Mesenchymal stem cell (in vitro differentiated cells and primary cell): ENCODE results near the gene HAX1. TPM values are rescaled to one million over a fixed set of nuclear protein-coding genes. Genes with fewer than 3 reads are reported as not detected.

Experiments
- DNase-seq: peaks from one replicate; pipeline ENCODE4 v3.0.0-alpha.2; 2013
- H2AFZ ChIP-seq: one replicate; pipeline ENCODE4 v1.6.1; 2013; ENCODE audit warnings: low read depth, mild to moderate bottlenecking, control low read depth, inconsistent platforms, low read length, moderate library complexity
- H2AK5ac ChIP-seq: 2 replicates; pipeline ENCODE4 v1.6.1; 2013; ENCODE audit warnings: low read length, moderate library complexity, mild to moderate bottlenecking, inconsistent platforms; ENCODE audit not compliant: severe bottlenecking
- H2BK120ac ChIP-seq: one replicate; pipeline ENCODE4 v1.6.1; 2013; ENCODE audit warnings: low read depth, mild to moderate bottlenecking, inconsistent platforms, low read length, moderate library complexity
- H2BK12ac ChIP-seq, 2 experiments: one replicate each; pipeline ENCODE4 v1.6.1; 2013; ENCODE audit warnings: inconsistent platforms in 2 of 2, low read length in 2 of 2, mild to moderate bottlenecking in 2 of 2, moderate library complexity in 2 of 2, control low read depth in 1 of 2
- H2BK15ac ChIP-seq: one replicate; pipeline ENCODE4 v1.6.1; 2013; ENCODE audit warnings: mild to moderate bottlenecking, low read depth, inconsistent platforms; ENCODE audit not compliant: poor library complexity, severe bottlenecking
- H2BK5ac ChIP-seq: 2 replicates; pipeline ENCODE4 v1.6.1; 2013; ENCODE audit warnings: low read depth, mild to moderate bottlenecking, low read length, control low read depth, inconsistent platforms; ENCODE audit not compliant: poor library complexity, severe bottlenecking
- H3K14ac ChIP-seq, 2 experiments: one replicate each; pipeline ENCODE4 v1.6.1; 2013; ENCODE audit warnings: inconsistent platforms in 2 of 2, low read length in 2 of 2, control low read depth in 1 of 2, mild to moderate bottlenecking in 1 of 2, moderate library complexity in 1 of 2
- H3K18ac ChIP-seq, 2 experiments: one replicate each; pipeline ENCODE4 v1.6.1; 2013; ENCODE audit warnings: inconsistent platforms in 2 of 2, low read length in 2 of 2, control low read depth in 1 of 2, low read depth in 1 of 2, mild to moderate bottlenecking in 1 of 2
- H3K23ac ChIP-seq, 2 experiments: one replicate each; pipeline ENCODE4 v1.6.1; 2013; ENCODE audit warnings: inconsistent platforms in 2 of 2, low read length in 2 of 2, mild to moderate bottlenecking in 2 of 2, moderate library complexity in 2 of 2, control low read depth in 1 of 2
- H3K27ac ChIP-seq: 2 replicates; pipeline ENCODE4 v1.5.1; 2013; ENCODE audit warnings: mild to moderate bottlenecking, moderate library complexity, low read length, control low read depth, inconsistent platforms; ENCODE audit not compliant: poor library complexity, severe bottlenecking
- H3K27me3 ChIP-seq, 2 experiments: 2 replicates each; pipeline versions ENCODE4 v1.6.1 to v1.7.0; 2013; ENCODE audit warnings: low read length in 2 of 2, mild to moderate bottlenecking in 2 of 2, moderate library complexity in 2 of 2, control low read depth in 1 of 2, inconsistent platforms in 1 of 2; ENCODE audit not compliant: control insufficient read depth in 1 of 2, insufficient read depth in 1 of 2
- H3K36me3 ChIP-seq, 2 experiments: 2 replicates each; pipeline versions ENCODE4 v1.6.1 to v1.7.0; 2013; ENCODE audit warnings: low read length in 2 of 2, control low read depth in 1 of 2, inconsistent platforms in 1 of 2, low read depth in 1 of 2, mild to moderate bottlenecking in 1 of 2; ENCODE audit not compliant: insufficient read depth in 2 of 2, control insufficient read depth in 1 of 2
- H3K4ac ChIP-seq, 2 experiments: one replicate each; pipeline ENCODE4 v1.6.1; 2013; ENCODE audit warnings: inconsistent platforms in 2 of 2, low read length in 2 of 2, mild to moderate bottlenecking in 2 of 2, moderate library complexity in 2 of 2, control low read depth in 1 of 2, low read depth in 1 of 2
- H3K4me1 ChIP-seq: 2 replicates; pipeline ENCODE4 v1.6.1; 2013; ENCODE audit warnings: low read depth, low read length, control low read depth; ENCODE audit not compliant: control insufficient read depth, insufficient read depth
- H3K4me2 ChIP-seq: 2 replicates; pipeline ENCODE4 v1.6.1; 2013; ENCODE audit warnings: low read length, mild to moderate bottlenecking, inconsistent platforms; ENCODE audit not compliant: poor library complexity, severe bottlenecking
- H3K4me3 ChIP-seq, 2 experiments: 2 replicates each; pipeline versions ENCODE4 v1.5.1 to v1.7.0; 2013; ENCODE audit warnings: low read length in 2 of 2, mild to moderate bottlenecking in 2 of 2, control low read depth in 1 of 2, low read depth in 1 of 2; ENCODE audit not compliant: insufficient read depth in 1 of 2
- H3K79me1 ChIP-seq: replicated peaks from 2 replicates; pipeline ENCODE4 v1.6.1; 2013; ENCODE audit warnings: mild to moderate bottlenecking, control low read depth, low read length, inconsistent platforms; ENCODE audit not compliant: poor library complexity, severe bottlenecking
- H3K9ac ChIP-seq: 2 replicates; pipeline ENCODE4 v1.7.0; 2013; ENCODE audit warnings: mild to moderate bottlenecking, low read length, moderate library complexity
- H3K9me3 ChIP-seq: 2 replicates; pipeline ENCODE4 v1.7.0; 2013; ENCODE audit warnings: mild to moderate bottlenecking, low read length; ENCODE audit not compliant: control insufficient read depth
- H4K8ac ChIP-seq: one replicate; pipeline ENCODE4 v1.6.1; 2013; ENCODE audit warnings: inconsistent platforms, mild to moderate bottlenecking, low read length, moderate library complexity
- H4K91ac ChIP-seq: one replicate; pipeline ENCODE4 v1.6.1; 2013; ENCODE audit warnings: mild to moderate bottlenecking, low read length, inconsistent platforms
- WGBS: methylation state at CpG from one replicate; pipeline ENCODE4 v1.1.7; 2013; ENCODE audit warnings: mixed read lengths; 5-methylcytosine and 5-hydroxymethylcytosine counted together
- polyA plus RNA-seq, 2 experiments: library from polyadenylated mRNA; stranded (reverse); fragments of 200-250 nt; gene quantifications; one replicate each; pipeline ENCODE4 v1.2.3, GENCODE V29; 2013

HAX1 gene
- polyA plus RNA-seq (2013, experiment 1 of 2): 83.7 TPM
- polyA plus RNA-seq (2013, experiment 2 of 2): 81.9 TPM

DNA sequence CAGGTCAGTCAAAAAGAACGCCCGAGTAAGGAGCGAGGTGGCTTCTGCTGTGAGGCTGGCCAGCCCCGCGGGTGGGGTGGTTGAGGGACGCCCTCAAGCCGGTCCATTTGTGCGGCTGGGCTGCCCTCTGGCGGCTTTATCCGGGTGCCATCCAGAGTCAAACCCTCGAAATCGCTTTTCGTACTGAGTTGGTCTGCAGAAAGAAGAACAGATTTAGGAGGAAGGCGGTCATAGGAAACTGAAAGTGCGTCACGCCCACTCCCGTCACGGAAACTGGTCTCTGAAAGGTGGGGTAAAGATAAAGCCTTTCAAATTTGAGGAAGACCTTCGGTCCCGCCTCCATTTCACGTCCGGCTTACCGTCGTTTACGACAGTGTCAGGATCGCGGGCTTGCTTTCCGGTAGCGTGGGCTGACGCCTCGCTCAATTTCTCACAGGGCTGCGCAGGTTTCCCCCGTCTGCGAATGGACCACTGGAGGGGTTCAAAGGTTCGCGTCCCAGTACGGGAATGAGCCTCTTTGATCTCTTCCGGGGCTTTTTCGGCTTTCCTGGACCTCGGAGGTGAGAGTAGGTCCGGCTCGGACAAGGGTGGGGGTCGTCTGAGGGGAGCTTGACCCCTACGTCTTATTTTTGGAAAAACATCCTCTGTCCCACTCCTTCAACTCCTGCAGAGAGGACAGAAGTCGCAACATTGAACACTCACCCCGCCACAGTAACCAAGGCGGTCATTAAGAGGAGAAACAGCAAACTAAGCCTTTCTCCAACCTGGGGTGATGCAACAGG lies at the start of gene HAX1:
TSS of gene HAX1 (plus strand) at position 413 of the 782 bp plus-strand sequence. CDS start at position 508, 95 bp downstream.
- peak within 1 kb of the TSS; percentile 6 for H2AK5ac ChIP-seq
- no peak within 1 kb of the TSS for H2BK5ac ChIP-seq
- no peak within 1 kb of the TSS for H2BK12ac ChIP-seq
- H3K9me3 ChIP-seq: no peaks in the 10 kb centered on the region
- peaks cover 22% of the 10 kb centered on the region for H3K79me1 ChIP-seq
- H4K91ac ChIP-seq: no peak within 1 kb of the TSS
- no peak within 1 kb of the TSS for H2BK15ac ChIP-seq
- peak within 1 kb of the TSS; percentile 85 for H3K27ac ChIP-seq
- peaks cover 31 to 59% of the 10 kb centered on the region in 2 experiments for H3K36me3 ChIP-seq
- peak within 1 kb of the TSS in 1 of 2 experiments; percentile 66 for H3K18ac ChIP-seq
- peak within 1 kb of the TSS in 1 of 2 experiments; percentile 29 for H3K23ac ChIP-seq
- H3K27me3 ChIP-seq: no peaks in the 10 kb centered on the region
- H3K4ac ChIP-seq: peak within 1 kb of the TSS; percentile 14 to 83
- peak within 1 kb of the TSS; percentile 100 for H3K9ac ChIP-seq
- peak within 1 kb of the TSS; percentile 58 for H2BK120ac ChIP-seq
- peak within 1 kb of the TSS in 1 of 2 experiments; percentile 3 for H3K14ac ChIP-seq
- DNase-seq: peak; percentile 97
- H3K4me3 ChIP-seq: peak within 1 kb of the TSS; percentile 78 to 94
- peak within 1 kb of the TSS; percentile 81 for H4K8ac ChIP-seq
- peaks cover 4% of the 10 kb centered on the region for H3K4me1 ChIP-seq
- H2AFZ ChIP-seq: peak within 1 kb of the TSS; percentile 78
- under 1% methylated on average over 33 of the region's 47 CpGs for WGBS
- peak within 1 kb of the TSS; percentile 85 for H3K4me2 ChIP-seq

DNA sequence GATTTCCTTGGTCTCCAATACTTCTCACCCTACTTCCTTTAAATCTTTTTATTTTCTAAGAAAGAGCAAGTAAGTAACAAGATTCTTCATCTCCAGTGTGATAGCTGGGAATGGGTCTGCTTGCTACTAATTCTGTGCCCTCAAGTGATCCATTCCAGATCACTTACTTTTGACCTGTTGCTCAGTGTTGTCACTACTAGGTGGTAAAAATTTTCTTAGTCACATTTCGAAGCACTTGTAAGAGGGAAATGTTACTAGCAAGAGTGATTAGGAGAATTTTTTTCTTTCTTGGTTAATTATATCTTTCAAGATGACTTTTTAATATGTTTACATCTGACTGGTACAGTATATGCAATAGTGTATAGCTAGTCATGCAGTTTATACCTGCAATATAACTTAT lies 49.5 kb upstream of the HAX1 start:
- Histone ChIP-seq H3K4ac (no peak overlapping the region), H2AFZ (no peak overlapping the region), H3K18ac (no peak overlapping the region), H2BK15ac (no peak overlapping the region), H3K27me3 (no peaks in the 10 kb centered on the region), H2BK5ac (no peak overlapping the region), H3K9ac (peak overlapping the region; percentile 100), H3K27ac (no peak overlapping the region), H3K9me3 (no peaks in the 10 kb centered on the region), H4K8ac (no peak overlapping the region), H2BK12ac (no peak overlapping the region), H3K79me1 (no peaks in the 10 kb centered on the region), H3K4me1 (peaks cover 2% of the 10 kb centered on the region), H4K91ac (no peak overlapping the region), H3K36me3 (peaks cover 10 to 51% of the 10 kb centered on the region in 2 experiments), H3K14ac (no peak overlapping the region), H2BK120ac (no peak overlapping the region), H2AK5ac (no peak overlapping the region), H3K23ac (no peak overlapping the region), H3K4me2 (no peak overlapping the region), H3K4me3 (peak overlapping the region in 1 of 2 experiments; percentile 97)
- WGBS: no CpG with 5 or more reads among the region's 1 CpG
- DNase-seq: peak; percentile 22

DNA sequence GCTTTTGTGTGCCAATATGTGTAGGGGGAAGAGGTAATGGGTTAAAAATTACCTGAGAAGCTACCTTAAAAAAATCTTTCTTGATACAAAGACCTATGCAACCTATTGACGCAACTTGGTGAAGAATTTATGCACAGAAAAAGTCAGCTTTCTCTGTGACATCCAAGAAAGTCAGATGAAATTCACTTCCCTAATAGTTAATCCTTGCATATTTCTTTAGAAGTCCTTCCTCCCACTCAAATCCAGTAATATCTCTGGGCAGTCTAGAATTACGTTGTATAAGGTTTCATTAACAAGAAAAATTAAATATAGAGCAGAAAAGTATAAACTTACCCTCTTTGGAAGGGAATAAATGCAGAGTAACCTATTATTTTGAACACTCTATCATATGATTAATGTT lies 48.8 kb upstream of the HAX1 start:
- H3K9ac ChIP-seq: peak overlapping the region; percentile 100
- H3K23ac ChIP-seq: no peak overlapping the region
- no peak overlapping the region for H3K4ac ChIP-seq
- no peak overlapping the region for H2BK15ac ChIP-seq
- peak overlapping the region in 1 of 2 experiments; percentile 97 for H3K4me3 ChIP-seq
- no peak overlapping the region for H3K27ac ChIP-seq
- H3K18ac ChIP-seq: no peak overlapping the region
- H2BK120ac ChIP-seq: no peak overlapping the region
- peaks cover 13 to 51% of the 10 kb centered on the region in 2 experiments for H3K36me3 ChIP-seq
- no peaks in the 10 kb centered on the region for H3K79me1 ChIP-seq
- no peak overlapping the region for H2AFZ ChIP-seq
- no peak overlapping the region for H3K14ac ChIP-seq
- H3K4me2 ChIP-seq: no peak overlapping the region
- DNase-seq: no peak
- H3K27me3 ChIP-seq: no peaks in the 10 kb centered on the region
- H4K91ac ChIP-seq: no peak overlapping the region
- 96% methylated on average over 1 of the region's 2 CpGs for WGBS
- no peak overlapping the region for H2BK5ac ChIP-seq
- no peak overlapping the region for H4K8ac ChIP-seq
- no peak overlapping the region for H2BK12ac ChIP-seq
- H3K4me1 ChIP-seq: peaks cover 2% of the 10 kb centered on the region
- H3K9me3 ChIP-seq: no peaks in the 10 kb centered on the region
- no peak overlapping the region for H2AK5ac ChIP-seq

DNA sequence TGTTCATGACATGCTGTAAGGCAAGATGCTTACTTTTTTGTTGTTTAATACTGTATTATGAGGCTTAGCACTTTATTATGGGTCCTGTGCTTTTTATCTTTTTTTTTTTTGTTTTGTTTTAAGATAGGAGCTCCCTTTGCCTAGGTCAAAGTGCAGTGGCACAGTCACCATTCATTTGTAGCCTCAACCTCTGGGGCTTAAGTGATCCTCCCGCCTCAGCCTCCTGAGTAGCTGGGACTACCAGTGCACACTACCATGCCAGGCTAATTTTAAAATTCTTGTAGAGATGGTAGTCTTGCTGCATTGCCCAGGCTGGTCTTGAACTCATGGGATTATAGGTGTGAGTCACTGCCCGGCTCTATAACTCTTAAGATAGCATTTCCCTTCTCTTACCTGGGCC lies 47.1 kb upstream of the HAX1 start:
- no peak overlapping the region for H2BK15ac ChIP-seq
- H3K18ac ChIP-seq: no peak overlapping the region
- no peak overlapping the region for H2BK5ac ChIP-seq
- peak overlapping the region; percentile 100 for H3K9ac ChIP-seq
- H3K4ac ChIP-seq: no peak overlapping the region
- no peak overlapping the region for H3K4me3 ChIP-seq
- no peak overlapping the region for H3K23ac ChIP-seq
- H3K4me2 ChIP-seq: no peak overlapping the region
- H3K79me1 ChIP-seq: peaks cover 6% of the 10 kb centered on the region
- no peaks in the 10 kb centered on the region for H3K9me3 ChIP-seq
- H4K91ac ChIP-seq: no peak overlapping the region
- H3K4me1 ChIP-seq: no peaks in the 10 kb centered on the region
- H4K8ac ChIP-seq: no peak overlapping the region
- H2AK5ac ChIP-seq: no peak overlapping the region
- no peak overlapping the region for H2BK120ac ChIP-seq
- no peaks in the 10 kb centered on the region for H3K27me3 ChIP-seq
- H3K27ac ChIP-seq: no peak overlapping the region
- no peak overlapping the region for H3K14ac ChIP-seq
- no peak overlapping the region for H2AFZ ChIP-seq
- peaks cover 24 to 61% of the 10 kb centered on the region in 2 experiments for H3K36me3 ChIP-seq
- 100% methylated on average over 2 of the region's 2 CpGs for WGBS
- H2BK12ac ChIP-seq: no peak overlapping the region
- DNase-seq: no peak
